HFF-Myc (cell line): ENCODE measurements around the gene STRADA.
"Not testable (repeated sequence)": the region's sequence is repeated elsewhere in the genome, so short reads cannot be mapped to it uniquely, and the experiment has no call there.

Experiments used
- DNase-seq: peaks from one replicate; pipeline ENCODE4 v3.0.0-alpha.2; 2011; ENCODE audit warnings: low read depth; ENCODE audit errors: extremely low read depth
- H3K4me3 ChIP-seq: replicated peaks from 2 replicates; pipeline ENCODE4 v1.5.1; 2011; ENCODE audit warnings: low read depth, mild to moderate bottlenecking, control low read depth, low read length
- TF ChIP-seq, protein P1 (sequence below): IDR thresholded peaks from 2 replicates; pipeline ENCODE4 v1.5.1; 2012; ENCODE audit warnings: mild to moderate bottlenecking, low read depth, low read length, control low read depth; ENCODE audit errors: missing control alignments

Gene STRADA

DNA sequence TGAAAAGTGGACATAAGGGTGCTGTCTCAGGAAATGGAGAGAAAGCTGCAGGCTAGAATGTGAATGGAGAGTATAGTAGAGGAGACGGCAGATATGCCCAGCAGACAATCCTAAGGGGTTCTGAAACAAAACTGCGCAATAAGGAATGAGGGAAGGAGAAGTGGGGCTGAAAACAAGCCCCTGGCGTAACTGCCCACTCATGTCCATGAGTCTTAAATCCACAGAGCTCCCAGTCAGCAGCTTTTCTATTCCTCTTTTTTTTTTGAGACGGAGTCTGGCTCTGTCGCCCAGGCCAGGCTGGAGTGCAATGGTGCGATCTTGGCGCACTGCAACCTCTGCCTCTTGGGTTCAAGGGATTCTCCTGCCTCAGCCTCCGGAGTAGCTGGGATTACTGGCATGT lies 5.9 kb downstream of the STRADA start:
- TF ChIP-seq, protein P1, sequence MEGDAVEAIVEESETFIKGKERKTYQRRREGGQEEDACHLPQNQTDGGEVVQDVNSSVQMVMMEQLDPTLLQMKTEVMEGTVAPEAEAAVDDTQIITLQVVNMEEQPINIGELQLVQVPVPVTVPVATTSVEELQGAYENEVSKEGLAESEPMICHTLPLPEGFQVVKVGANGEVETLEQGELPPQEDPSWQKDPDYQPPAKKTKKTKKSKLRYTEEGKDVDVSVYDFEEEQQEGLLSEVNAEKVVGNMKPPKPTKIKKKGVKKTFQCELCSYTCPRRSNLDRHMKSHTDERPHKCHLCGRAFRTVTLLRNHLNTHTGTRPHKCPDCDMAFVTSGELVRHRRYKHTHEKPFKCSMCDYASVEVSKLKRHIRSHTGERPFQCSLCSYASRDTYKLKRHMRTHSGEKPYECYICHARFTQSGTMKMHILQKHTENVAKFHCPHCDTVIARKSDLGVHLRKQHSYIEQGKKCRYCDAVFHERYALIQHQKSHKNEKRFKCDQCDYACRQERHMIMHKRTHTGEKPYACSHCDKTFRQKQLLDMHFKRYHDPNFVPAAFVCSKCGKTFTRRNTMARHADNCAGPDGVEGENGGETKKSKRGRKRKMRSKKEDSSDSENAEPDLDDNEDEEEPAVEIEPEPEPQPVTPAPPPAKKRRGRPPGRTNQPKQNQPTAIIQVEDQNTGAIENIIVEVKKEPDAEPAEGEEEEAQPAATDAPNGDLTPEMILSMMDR: no peak
- H3K4me3 ChIP-seq: no peak overlapping the region
- DNase-seq: no peak

DNA sequence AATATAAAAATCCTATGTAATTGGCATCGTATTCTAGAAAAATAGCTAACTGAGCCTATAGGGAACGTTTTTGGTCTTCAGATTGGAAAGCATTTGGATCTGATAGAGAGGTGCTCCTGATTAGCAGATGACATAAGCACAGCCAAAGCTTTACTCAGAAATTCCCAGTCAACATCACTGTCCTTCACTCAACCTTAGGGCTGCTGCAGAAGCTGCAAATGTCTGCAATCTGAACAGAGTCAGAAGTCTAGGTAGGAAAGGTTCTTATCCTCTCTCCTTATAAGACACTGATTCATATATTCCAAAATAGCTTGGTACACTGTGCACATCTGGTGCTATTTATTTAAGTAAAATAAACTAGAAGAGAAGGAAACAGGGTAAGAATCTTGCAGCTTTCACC lies 19.2 kb downstream of the STRADA start:
- DNase-seq: no peak
- TF ChIP-seq, protein P1: no peak
- H3K4me3 ChIP-seq: no peak overlapping the region

DNA sequence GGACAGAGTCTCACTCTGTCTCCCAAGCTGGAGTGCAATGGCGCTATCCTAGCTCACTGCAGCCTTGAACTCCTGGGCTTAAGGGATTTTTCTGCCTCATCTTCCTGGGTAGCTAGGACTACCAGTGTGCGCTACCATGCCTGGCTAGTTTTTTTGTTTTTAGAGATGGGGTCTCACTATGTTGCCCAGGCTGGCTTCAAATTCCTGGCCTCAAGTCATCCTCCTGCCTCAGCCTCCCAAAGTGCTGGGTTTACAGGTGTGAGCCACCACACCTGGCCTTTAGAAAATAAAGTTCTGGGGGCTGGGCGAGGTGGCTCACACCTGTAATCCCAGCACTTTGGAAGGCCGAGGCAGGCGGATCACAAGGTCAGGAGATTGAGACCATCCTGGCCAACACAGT lies 21.4 kb downstream of the STRADA start:
- DNase-seq, H3K4me3 ChIP-seq: not testable (repeated sequence)

DNA sequence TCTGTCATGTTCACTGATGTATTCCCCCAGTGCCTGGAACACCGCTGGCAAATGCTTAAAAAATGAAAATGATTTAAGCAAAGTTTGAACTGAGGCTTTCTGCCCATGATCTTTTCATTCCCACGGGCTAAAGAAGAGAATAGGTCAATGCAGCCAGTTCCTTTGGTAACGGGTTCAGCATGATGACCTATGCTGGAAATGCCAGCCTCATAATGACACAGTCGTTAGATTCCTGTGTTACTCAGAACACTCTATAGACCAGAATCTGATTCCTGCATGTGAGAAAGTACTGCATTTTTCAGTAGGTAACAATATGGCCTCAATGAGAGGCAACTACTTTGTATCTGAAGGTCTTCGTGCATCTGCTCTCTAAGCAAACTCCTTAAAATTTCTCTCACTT lies 22.6 kb downstream of the STRADA start:
- DNase-seq: no peak
- TF ChIP-seq, protein P1: no peak
- H3K4me3 ChIP-seq: no peak overlapping the region

DNA sequence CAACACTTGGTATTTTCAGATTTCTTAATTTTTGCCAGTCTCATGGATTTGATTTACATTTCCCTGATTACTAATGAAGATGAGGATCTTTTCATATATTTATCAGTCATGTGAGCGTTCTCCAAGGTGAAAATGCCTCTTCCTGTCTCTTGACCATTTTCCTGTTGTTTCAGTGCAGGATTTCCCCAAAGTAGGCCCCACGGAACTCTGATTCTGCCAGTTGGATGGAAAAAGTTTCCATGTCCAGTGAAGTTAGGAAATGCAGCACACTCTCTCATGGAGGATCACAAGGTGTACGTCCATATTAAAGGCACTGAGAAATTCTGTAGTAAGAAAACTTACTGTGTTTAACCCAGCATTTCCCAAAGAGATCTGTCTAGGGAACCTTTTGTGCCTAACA lies 25.2 kb downstream of the STRADA start:
- H3K4me3 ChIP-seq: no peak overlapping the region
- no peak for DNase-seq
- TF ChIP-seq, protein P1: no peak

DNA sequence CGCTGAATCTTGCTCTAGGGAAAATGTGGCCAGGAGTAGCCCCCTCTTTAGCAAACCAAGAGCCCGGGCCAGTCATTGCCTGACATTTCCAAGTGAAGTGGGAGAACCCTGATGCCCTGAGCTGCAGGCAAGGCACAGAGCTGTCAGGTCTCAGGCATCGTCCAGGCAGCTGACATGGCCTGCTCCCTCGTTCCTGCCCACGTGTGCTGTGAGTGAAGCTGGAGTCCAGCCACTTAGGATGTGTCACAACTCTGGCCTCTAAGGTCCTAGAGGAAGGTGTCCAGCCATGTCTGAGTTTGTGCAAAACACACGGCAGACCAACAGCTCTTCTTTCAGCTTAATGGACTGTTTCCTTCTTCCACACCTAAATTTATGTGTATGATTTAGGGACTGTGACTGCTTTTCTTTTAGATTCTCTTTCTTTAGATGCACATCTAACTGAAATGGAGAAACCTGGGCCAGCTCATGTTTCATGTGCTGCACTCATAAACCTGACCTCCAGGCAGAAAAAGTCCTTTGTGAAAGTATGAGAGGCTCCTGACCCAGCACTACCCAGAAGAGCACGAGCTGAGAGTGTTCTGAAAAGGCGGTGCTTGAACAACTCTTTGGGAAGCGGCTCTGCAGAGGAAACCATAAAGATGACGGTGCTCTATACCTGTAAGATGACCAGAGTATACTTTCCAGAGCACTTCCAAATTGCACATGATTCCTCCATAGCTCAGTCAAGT lies 26.9 kb downstream of the STRADA start:
- TF ChIP-seq, protein P1: no peak
- no peak for DNase-seq
- no peak overlapping the region for H3K4me3 ChIP-seq

DNA sequence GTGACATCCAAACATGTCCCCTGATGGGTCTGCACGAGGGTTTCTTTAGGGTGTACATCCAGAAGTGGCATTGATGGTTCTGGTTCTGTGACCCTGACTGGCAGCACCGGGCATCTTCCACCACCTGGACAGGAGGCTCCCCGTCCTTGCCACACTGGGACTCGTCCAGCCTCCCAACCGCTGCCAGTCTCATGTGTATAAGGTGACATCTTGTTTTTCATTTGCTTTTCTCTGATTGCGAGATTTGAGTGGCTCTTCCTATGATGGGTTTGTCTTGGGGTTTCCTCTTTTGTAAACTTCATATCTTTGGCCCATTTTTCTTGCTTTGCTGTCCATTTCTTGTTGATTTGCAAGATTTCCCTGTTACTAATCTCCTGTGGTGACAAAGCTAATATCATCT lies 32.5 kb downstream of the STRADA start:
- H3K4me3 ChIP-seq: no peak overlapping the region
- no peak for DNase-seq
- TF ChIP-seq, protein P1: no peak
